Limb (tissue), 2 donors: ENCODE results near the gene MPG.
"Not testable (repeated sequence)": the region's sequence is repeated elsewhere in the genome, so short reads cannot be mapped to it uniquely, and the experiment has no call there.

Experiments used
- DNase-seq, 2 donors: peaks; one replicate each; pipeline ENCODE4 v3.0.0-alpha.2; 2016; ENCODE audit errors: extremely low spot score in 2 of 2

MPG gene

DNA sequence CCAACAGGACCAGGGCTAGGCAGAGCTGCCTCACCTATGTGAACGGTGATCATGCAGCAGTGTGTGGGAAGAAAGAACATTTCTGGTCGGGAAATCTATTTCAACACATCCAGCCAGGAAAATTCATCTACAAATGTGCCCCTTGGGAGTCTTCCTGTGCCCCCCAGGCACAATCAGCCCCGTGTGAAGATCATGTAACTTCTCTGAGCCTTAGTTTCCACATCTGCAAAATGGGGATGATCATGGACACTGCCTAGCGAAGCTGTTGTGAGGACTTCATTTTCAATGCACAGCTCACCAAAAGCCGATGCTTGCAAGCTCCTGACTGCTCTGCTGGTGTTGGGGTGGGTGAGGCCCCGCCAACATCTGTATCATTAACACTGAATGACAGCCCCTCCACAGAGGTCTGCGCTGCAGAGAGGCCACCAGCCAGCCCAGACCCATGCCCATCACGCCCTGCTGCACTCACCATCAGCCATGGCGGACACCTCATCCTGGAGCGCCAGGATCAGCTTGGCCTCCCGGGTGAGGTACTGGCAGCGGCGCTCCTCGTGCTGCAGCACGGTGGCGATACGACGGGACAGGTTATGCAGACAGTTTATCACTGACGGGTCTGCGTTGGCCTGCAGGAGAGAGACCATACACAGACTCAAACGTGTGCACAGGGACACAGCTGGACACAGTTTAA lies 34.3 kb downstream of the MPG start:
- DNase-seq: no peak

DNA sequence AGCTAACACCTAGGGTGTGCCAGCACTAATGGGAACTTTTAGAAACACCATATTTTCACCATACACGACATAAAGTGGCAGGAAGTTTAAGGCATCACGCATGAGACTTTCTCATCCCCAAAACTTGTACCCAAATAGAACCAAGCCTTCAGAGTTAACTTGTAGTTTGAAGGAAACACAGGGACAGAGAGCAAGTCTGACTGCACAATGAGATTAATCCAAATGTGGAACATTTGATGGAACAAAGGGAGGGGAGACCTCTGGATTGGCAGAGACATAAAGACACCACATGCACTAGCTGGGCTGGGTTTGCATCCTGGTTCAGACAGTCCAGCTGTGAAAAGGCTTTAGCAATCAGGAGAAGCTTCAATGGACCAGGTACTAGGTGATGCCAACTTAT lies 36.3 kb downstream of the MPG start:
- no peak for DNase-seq

DNA sequence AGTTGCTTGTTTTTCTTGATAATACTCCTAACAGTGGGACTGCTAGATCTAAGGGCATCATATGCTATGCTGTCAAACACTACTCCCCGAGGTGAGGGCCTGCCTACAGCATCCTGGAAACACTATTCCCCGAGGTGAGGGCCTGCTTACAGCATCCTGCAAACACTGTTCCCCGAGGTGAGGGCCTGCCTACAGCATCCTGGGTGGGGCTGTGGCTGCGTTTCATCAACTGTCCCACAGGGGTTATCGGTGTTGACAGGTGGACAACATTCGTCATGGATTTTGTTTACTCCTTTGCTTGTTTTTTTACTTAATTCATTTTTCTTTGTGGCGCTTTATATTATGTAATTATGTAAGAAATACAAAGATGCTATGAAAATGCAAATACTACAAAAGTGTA lies 38.0 kb downstream of the MPG start:
- no peak for DNase-seq

- DNase-seq: peak; percentile 6 to 66
Measured at GRCh38 chr16:117379-118365, 39.6 kb downstream of the MPG start.

- DNase-seq: no peak
Measured at GRCh38 chr16:118857-119256, 40.8 kb downstream of the MPG start.

DNA sequence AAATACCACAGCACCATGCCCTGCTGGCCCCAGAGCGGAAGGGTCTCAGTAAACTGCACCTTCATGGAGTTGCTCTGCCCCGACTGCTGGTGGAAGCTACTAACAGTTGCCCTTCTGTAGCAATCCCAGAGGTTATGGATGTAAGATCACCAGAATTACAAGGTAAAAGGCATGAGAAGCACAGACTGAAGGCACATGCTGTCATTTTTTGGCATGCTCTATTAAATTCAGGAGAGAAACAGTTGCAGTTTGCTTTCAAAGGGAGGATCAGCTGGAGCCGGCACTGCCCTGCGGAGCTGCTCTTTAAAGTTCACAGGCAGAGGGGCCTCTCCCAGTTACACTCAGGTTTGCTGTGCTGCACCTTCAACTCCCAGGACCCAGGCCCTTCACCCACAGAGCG lies 41.3 kb downstream of the MPG start:
- no peak for DNase-seq

- no peak for DNase-seq
Measured at GRCh38 chr16:119835-120491, 41.9 kb downstream of the MPG start.

DNA sequence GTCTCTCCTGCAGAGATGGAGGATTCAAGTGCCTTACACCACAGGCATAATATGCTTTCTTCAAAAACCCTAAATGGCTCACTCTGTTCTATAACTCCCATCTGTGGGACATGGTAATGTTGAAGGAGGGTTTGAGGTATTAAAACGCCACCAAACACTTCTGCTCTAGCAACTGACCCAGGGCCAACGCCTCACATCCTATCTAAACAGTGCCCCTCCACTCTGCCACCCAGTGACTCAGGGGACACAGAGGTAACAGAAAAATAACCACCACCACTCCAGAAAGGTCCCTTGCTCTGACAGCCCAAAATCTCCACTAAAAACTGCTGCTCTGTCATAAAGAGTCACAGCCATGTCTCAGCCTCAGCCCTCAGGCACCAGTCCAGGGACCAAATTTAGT lies 42.7 kb downstream of the MPG start:
- DNase-seq: no peak

DNA sequence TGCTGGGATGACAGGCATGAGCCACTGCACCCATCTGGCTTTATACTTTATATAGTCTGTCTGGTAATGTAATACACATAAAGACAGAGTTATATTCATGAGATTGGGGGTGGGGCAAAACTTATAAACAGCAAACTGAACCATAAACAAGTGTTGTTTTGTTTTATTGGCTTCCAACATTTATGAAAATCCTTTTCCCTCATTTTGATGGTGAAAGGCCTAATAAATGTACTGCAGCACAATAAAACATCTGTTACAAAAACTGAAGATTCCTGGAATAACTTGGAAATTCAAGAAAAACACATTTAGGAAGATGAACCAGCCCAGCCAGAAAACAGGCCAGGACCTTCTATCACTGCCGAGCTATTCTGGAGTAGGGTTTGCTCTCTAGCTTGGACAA lies 44.3 kb downstream of the MPG start:
- no peak for DNase-seq

DNA sequence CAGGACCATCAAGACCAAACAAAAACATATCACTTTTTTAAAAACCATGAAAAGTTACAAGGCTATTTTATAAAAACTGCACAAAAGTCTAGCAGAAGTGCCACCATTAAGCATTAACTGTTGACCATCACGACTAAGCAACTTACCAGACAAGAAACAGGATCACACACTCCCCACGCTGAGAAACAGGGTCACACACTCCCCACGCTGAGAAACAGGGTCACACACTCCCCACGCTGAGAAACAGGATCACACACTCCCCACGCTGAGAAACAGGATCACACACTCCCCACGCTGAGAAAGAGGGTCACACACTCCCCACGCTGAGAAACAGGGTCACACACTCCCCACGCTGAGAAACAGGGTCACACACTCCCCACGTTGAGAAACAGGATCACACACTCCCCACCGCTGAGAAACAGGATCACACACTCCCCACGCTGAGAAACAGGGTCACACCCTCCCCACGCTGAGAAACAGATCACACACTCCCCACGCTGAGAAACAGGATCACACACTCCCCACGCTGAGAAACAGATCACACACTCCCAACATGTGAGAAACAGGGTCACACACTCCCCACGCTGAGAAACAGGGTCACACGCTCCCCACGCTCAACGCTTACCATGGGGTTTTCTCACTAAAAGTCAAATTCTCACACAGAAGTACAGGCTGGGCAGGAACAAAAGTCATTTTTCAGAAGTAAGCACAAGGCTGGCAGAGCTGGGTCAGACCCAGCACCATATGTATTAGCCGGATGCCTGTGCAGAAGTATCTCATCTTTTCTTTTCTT lies 45.7 kb downstream of the MPG start:
- DNase-seq: not testable (repeated sequence)

DNA sequence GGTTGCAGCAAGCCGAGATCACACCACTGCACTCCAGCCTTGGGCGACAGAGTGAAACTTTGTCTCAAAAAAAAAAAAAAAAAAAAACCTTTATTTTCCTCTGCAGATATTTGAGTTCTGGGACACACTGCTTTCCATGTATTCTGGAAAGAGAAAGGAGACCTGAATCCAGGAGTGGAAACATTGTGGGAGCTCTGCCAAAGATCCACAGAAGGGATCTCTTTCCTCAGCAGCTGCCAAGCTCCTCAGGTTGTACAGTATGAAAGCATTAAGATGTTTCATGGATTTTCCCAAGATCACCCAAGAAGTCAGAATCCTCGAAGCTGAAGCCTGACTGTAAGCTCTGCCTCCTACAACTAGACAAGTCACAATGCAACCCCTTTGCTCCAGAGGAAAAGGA lies 47.0 kb downstream of the MPG start:
- DNase-seq: no peak

- DNase-seq: no peak
Measured at GRCh38 chr16:129075-129474, 51.0 kb downstream of the MPG start.

DNA sequence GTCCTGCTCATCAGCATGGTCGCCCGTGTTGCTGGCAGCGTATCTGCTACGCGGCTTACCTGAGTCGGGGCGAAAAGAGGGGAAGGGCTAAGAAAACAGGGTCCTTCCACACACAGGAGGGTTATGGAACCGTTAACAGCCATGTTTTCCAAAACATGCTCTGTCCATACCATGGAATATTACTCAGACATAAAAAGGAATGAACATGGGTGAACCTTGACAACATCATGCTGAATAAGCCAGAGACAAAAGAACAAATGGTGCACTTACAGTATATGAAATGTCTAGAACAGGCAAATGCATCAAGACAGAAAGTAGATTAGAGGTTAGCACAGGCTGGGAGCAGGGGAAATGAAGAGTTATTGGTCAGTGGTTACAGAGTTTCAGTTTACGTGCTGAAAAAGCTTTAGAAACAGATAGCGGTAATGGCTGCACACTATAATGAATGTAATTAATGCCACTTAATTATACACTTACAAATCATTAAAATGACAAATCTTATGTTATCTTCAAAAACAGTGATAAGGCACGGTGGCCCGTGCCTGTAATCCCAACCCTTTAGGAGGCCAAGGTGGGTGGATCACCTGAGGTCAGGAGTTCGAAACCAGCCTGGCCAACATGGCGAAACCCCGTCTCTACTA lies 52.6 kb downstream of the MPG start:
- no peak for DNase-seq

DNA sequence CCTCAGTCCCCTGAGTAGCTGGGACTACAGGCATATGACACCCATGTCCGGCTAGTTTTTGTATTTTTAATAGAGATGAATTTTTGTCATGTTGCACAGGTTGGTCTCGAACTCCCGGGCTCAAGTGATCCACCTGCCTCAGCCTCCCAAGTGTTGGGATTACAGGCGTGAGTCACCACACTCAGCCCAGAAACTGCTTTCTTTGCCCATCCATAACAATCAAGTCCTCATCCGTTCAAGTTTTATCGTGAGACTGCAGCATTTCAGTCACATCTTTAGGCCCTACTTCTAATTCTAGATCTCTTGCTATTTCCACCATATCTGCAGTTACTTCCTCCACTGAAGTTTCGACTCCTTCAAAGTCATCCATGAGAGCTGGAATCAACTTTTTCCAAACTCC lies 54.1 kb downstream of the MPG start:
- no peak for DNase-seq

DNA sequence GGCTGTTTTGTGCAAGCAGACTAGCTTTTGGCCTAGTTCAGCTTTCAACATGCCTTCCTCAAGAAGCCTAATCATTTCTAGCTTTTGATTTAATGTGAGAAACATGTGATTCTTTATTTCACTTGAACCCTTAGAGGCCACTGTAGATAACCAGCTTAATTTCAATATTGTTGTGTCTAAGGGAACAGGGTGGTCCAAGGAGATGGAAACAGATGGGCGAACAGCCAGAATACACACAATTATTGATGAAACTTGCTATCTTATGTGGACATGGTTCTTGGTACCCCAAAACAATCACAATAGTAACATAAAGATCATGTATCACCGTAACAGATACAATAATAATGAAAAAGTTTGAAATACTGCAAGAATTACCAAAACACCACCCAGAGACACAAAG lies 55.7 kb downstream of the MPG start:
- no peak for DNase-seq
